Hindlimb muscle (tissue), 1 donor: ENCODE data around the gene OVOL2. TPM values are rescaled to one million over a fixed set of nuclear protein-coding genes. Genes with fewer than 3 reads are reported as not detected.
A peak's percentile ranks its signal among the peaks of the same experiment; 100 is the strongest.

Experiments
- DNase-seq: peaks from one replicate; pipeline ENCODE4 v3.0.0-alpha.2; 2013
- polyA plus RNA-seq: library from polyadenylated mRNA; unstranded; fragments of 120-200 nt; gene quantifications from one replicate; pipeline ENCODE4 v1.2.1, GENCODE V29; 2013; ENCODE audit not compliant: insufficient read length

The OVOL2 gene
- polyA plus RNA-seq, 1 donor = not detected

- DNase-seq = no peak
Observed at GRCh38 chr20:18011951-18012645, 45.6 kb downstream of the OVOL2 start.

DNA sequence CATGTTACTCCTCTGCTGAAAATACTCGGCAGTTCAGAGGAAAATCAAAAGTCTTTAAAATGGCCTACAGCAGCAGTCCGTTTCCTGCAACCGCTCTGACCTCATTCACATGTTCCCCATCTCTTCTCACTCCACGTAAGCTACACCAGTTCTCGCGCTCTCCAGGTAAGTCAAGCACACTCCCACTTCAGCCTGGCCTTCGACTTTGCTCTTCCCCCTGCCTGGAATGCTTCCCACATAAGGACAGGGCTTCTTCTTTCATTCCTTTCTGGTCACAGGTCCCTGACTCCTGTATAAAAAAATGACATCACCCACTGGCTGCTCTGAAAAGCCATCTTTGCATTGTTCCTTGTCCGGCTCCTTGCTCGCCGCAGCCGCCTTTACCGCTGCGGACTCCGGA is 46.2 kb downstream of the OVOL2 start:
- no peak for DNase-seq

DNA sequence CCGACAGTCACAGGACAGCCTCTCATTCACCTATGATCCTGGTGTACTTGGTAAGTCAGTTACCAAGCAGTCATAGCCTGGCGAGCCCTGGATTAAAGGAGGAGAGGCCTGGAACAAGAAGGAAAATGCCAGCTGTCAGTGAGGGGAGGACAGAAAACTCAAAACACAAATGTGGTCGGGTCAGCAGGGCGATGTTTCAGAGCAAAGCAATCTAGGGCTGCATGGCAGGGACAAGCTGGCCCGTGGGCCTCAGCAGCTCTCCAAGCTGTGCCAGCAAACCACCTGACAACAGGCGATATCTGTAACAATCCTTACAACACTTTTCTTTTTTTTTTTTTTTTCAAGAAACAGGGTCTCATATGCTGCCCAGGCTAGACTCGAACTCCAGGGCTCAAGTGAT is 48.6 kb downstream of the OVOL2 start:
- no peak for DNase-seq

DNA sequence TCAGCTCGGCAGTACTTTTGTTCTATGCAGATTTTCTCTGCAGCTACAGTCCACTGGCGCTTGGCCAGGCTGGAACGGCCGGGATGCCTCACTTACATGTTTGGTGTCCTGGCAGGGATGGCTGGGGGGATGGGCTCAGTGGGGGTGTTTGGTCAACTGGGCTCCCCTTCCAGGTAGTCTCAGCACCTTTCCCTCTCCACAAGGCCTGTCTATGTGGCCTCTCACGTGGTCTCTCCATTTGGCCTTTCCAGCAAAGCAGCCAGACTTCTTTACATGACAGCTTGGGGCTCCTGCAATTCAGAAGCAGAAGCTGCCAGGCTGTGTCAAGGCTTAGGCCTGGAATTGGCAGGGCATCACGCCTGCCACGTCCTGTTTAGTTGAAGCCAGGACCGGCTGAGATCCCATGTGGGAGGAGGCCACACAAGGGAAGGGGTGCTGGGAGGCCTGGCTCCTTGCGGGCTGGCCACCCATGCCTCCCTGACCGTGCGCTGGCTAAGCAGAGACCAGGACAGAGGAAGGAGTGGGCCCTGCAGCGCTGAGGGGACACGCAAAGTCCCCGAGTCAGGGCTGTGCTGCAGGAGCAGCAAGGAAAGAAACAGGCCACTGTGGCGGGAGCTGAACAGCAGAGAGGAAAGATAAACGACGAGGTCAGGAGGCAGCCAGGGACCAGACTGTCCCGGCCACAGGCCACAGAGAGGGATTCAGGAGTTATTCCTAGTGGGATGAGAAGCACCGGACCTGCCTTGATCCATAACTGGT is 50.0 kb downstream of the OVOL2 start:
- no peak for DNase-seq

DNA sequence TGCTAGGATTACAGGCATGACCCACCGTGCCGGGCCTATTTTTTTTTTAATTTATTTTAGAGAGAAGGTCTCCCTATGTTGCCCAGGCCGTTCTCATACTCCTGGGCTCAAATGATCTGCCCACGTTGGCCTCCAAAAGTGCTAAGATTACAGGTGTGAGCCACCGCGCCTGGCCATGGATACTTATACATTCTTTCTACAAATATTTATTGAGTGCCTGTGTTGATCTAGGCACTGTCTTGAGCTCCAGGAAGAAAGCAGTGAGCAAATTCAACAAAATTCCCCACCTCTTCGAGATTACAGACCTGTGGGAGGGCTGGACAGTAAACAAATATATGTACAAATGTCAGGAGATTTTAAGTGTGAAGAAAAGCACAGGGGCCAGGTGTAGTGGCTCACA is 51.0 kb downstream of the OVOL2 start:
- DNase-seq = no peak

- no peak for DNase-seq
Observed at GRCh38 chr20:18005990-18006364, 51.7 kb downstream of the OVOL2 start.

- DNase-seq = no peak
Observed at GRCh38 chr20:18005170-18005989, 52.3 kb downstream of the OVOL2 start.

DNA sequence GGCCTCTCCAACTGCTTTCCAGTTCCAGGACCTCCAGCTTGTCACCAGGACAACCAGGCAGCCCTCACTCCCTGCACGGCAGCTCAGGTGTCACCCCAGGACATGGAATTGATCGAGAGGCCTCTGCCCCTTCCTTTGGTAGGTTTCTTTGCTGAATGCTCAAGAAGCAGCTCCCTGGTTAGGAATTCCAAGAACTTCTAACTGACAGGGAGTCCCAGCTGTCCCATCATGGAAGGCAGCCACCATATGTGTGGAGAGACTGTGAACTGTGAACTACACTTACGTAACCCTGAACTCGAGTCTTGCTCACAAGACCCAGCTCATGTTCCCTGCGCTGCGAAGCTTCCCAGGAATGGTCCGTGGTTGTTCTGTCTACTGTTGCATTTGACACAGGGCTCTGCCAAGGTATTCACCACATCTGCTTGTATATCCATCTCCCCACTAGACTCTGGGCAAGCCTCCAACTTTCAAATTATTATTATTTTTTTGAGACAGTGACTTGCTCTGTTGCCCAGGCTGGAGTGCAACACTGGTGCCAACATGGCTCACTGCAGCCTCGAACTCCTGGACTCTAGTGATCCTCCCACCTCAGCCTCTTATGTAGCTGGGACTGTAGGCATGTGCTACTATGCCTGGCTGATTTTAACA is 53.2 kb downstream of the OVOL2 start:
- no peak for DNase-seq

DNA sequence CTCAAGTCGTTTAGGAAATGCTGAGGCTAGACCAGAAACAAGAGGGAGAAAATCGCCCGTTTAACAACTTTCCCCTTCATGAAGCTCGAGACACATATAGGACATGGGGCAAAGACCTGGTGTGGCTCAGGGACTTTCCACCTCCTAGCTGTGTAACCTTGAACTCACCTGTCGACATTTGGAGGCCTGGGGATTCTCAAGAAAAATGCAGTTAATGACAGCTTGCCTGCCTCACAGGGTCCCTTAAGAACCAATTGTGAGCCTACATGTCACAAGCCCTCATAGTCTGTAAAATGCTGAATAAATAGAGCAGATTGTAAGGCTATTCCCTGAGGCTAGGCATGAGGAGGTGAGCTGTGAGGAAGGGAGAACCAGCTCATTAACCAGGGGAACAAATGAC is 53.8 kb downstream of the OVOL2 start:
- DNase-seq = no peak

GRCh38 chr20:18001131-18001921 is 56.4 kb downstream of the OVOL2 start:
- no peak for DNase-seq

DNA sequence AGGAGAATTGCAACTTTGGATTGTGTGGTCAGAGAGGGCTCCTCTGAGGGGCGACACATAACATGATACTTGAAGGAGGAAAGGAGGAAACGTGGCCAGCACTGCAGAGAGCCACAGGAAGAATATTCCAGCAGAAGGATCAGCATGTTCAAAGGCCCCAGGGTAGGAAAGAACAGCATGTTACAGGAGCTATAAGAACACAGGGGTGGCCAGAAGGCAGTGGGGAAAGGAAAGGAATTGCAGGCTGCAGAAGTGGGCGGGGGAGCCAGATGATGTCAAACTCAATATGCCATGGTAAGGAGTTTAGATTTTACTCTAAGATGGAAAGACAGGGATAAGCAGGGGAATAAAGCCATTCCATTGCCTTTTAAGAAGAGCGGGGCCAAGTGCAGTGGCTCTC is 58.1 kb downstream of the OVOL2 start:
- no peak for DNase-seq

DNA sequence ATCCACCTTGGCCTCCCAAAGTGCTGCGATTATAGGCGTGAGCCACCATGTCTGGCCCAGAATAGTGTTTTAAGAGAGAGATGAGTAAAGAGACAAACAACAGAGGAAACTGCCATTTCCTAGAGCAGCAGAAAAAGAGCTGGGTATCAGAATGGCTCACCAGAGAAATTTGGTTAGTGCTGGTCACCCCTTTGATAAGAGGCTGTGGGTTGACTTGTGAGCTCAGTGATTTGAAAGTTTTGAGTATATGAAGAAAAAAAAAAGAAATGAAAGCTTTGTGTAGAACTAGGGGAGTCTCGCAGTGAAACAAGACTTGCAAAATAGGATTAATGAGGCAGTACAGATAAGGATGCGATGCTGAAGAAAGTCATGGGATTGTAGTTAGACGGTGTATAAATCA is 59.3 kb downstream of the OVOL2 start:
- DNase-seq = no peak

- peak; percentile 67 for DNase-seq
Observed at GRCh38 chr20:17995967-17996819, 61.5 kb downstream of the OVOL2 start.

- no peak for DNase-seq
Observed at GRCh38 chr20:17993546-17993945, 64.2 kb downstream of the OVOL2 start.

DNA sequence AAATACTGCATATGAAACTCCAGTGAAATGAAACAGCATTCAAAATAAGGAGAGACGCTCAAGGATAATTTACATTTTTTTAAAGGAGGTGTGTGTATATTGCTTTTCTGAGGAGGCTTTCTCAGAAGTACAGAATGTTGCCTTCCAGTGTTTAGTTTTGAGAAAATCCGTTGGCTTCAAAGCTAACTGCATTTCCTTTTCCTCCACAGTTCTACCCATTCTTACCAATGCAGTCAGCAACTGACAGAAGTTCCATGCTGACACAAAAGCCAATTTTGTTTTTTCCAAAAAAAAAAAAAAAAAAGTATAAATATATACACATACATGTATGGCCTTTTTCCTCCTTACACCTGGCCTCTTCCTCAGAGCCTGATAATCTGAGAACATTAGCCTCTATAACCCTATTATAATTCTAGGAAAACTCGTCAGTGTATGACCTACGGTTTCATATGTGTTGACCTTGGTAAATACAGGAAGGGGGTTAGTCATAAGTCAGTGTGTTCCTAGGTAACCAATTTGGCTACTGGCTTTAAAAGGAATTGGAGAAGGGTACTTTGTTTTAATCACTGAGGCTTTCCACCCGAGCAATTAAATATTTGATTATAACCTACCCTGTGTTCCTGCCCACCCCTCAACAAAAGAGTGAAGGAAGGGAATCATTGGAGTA is 64.7 kb downstream of the OVOL2 start:
- no peak for DNase-seq

DNA sequence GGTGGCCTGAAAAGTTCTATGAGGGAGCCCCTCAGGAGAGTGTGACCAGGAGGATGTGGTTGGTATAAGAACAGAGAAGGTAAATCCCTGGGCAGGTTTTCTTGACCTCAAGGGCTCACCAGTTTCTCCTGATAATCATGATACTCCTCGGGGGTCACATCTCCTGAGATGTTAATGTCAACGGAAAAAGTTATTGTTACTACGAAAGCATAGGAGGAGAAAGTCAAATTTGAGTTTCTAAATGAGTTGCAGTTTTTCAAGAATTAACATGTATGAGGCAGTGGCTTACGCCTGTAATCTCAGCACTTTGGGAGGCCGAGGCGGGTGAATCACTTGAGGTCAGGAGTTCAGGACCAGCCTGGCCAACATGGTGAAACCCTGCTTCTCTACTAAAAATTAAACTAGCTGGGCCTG is 65.5 kb downstream of the OVOL2 start:
- no peak for DNase-seq

DNA sequence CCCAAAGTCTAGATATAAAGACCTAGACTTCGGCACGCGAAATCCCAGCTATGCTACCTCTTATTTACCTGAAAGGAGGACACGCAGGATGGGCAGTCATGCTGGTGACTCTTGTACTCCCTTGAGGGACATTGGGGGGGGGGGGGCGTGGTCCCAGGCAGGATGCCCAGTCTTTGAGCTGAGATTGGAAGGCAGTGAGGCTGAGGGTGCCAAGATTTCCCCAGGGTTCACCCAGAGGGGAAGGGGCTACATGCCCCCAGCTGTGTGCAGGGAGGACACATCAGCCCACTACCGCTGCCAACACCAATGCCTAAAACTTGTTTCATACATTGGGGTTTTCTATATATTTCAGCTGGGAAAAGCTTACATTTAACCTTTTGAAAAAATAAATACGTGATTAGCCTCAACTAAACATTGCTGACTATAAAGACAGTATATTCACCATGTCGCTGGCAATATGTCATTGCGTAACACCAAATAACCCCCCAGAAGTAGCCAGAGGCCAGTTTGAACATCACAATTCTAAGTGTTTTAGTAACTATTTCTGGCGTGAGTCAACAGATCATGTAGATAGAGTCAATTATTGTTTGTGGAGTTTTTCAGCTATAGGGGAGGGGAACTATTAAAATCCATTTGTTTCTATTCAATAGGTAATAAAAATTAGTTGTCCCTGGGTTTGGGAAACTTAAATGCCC is 67.3 kb downstream of the OVOL2 start:
- no peak for DNase-seq

DNA sequence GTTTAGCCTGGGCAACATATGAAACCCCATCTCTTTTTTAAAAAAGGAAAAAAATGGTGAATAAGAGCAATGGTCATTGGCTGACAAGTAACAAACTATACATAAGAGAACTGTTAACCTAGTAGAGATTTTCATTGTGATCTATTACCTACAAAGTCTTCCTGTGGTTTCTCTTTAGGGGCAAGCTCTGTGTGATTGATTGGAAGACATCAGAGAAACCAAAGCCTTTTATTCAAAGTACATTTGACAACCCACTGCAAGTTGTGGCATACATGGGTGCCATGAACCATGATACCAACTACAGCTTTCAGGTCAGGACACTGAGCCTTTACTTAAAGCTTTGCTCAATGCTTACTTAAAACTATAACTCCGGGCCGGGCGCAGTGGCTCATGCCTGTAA is 69.7 kb downstream of the OVOL2 start:
- no peak for DNase-seq

- DNase-seq = no peak
Observed at GRCh38 chr20:17985388-17986018, 72.2 kb downstream of the OVOL2 start.
